HFF-Myc (cell line): ENCODE results near the gene ABCB9.

Source experiments
- DNase-seq: peaks from one replicate; pipeline ENCODE4 v3.0.0-alpha.2; 2011; ENCODE audit warnings: low read depth; ENCODE audit errors: extremely low read depth
- H3K4me3 ChIP-seq: replicated peaks from 2 replicates; pipeline ENCODE4 v1.5.1; 2011; ENCODE audit warnings: low read depth, mild to moderate bottlenecking, control low read depth, low read length
- TF ChIP-seq, protein P1 (sequence below): IDR thresholded peaks from 2 replicates; pipeline ENCODE4 v1.5.1; 2012; ENCODE audit warnings: mild to moderate bottlenecking, low read depth, low read length, control low read depth; ENCODE audit errors: missing control alignments

The ABCB9 gene

GRCh38 chr12:122994781-122995502 is 28.7 kb upstream of the ABCB9 start:
- TF ChIP-seq, protein P1, sequence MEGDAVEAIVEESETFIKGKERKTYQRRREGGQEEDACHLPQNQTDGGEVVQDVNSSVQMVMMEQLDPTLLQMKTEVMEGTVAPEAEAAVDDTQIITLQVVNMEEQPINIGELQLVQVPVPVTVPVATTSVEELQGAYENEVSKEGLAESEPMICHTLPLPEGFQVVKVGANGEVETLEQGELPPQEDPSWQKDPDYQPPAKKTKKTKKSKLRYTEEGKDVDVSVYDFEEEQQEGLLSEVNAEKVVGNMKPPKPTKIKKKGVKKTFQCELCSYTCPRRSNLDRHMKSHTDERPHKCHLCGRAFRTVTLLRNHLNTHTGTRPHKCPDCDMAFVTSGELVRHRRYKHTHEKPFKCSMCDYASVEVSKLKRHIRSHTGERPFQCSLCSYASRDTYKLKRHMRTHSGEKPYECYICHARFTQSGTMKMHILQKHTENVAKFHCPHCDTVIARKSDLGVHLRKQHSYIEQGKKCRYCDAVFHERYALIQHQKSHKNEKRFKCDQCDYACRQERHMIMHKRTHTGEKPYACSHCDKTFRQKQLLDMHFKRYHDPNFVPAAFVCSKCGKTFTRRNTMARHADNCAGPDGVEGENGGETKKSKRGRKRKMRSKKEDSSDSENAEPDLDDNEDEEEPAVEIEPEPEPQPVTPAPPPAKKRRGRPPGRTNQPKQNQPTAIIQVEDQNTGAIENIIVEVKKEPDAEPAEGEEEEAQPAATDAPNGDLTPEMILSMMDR, result no peak
- DNase-seq, result no peak
- no peak overlapping the region for H3K4me3 ChIP-seq

- DNase-seq, result no peak
- no peak overlapping the region for H3K4me3 ChIP-seq
- TF ChIP-seq, protein P1, result no peak
Observed at GRCh38 chr12:122994140-122994675, 27.9 kb upstream of the ABCB9 start.

DNA sequence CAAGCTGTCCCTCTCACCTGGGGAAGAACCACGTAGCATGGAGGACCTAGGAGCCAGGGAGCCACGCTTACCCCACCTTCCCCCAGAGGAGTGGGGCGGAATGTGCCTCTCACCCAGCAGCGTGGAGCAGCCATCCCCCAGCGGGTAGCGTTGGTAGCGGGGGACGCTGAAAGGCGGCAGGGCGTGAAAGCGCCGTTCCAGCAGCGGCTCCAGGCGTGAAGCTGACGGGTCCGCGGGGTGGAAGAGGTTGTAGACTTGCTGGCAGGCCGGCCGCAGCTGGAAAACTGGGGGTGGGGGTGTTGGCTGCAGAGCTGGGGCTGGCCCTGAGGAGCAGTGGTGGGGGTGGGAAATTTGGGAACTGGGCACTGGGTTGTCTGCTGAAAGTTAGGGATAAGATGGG is 26.1 kb upstream of the ABCB9 start:
- no peak for DNase-seq
- TF ChIP-seq, protein P1, result no peak
- no peak overlapping the region for H3K4me3 ChIP-seq

GRCh38 chr12:122991623-122992275 is 25.5 kb upstream of the ABCB9 start:
- TF ChIP-seq, protein P1, result no peak
- no peak overlapping the region for H3K4me3 ChIP-seq
- no peak for DNase-seq

- no peak for DNase-seq
- no peak overlapping the region for H3K4me3 ChIP-seq
- TF ChIP-seq, protein P1, result no peak
Observed at GRCh38 chr12:122990961-122991622, 24.8 kb upstream of the ABCB9 start.

DNA sequence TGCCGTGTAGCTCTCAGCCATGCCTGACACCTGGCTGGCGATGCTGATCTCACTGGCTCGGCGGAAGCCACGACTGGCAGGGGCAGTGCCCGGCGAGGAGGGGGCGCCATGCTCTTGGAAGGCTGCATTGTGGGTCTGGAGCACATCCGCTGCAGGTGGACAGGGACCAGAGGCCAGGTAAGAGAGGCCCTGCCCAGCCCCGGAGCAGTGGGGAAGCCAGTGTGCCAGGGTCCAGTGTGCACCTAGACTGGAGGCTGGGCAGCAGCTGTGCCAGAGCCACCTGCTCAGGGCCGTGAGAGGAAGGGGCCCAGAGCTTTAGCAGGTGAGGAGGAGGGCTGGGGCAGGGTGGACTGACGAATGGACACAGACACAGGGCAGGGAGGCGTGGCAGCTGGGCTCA is 24.3 kb upstream of the ABCB9 start:
- TF ChIP-seq, protein P1, result no peak
- no peak for DNase-seq

More for the DNA sequence above, 24.3 kb upstream of the ABCB9 start:
- no peak overlapping the region for H3K4me3 ChIP-seq
